ENCODE data around the gene CEBPG. TPM values are rescaled to one million over a fixed set of nuclear protein-coding genes. Genes with fewer than 3 reads are reported as not detected.

Gene CEBPG
- polyA plus RNA-seq, 2 donors: 18.3 to 20.6 TPM

- H3K4me3 ChIP-seq (ENCODE audit: low read depth in 1 of 2, low read length in 2 of 2): no peak overlapping the region
- H3K4me1 ChIP-seq (ENCODE audit: control insufficient read depth in 2 of 2, insufficient read depth in 2 of 2, low read length in 1 of 2): peaks cover 0 to 5% of the 10 kb centered on the region in 2 donors
- no peaks in the 10 kb centered on the region for H3K9me3 ChIP-seq (ENCODE audit: control insufficient read depth in 2 of 2, insufficient read depth in 1 of 2, low read depth in 1 of 2, low read length in 1 of 2)
- peaks cover 0 to 2% of the 10 kb centered on the region in 2 donors for H3K36me3 ChIP-seq (ENCODE audit: control insufficient read depth in 2 of 2, insufficient read depth in 2 of 2, low read length in 1 of 2)
- H3K27me3 ChIP-seq (ENCODE audit: control insufficient read depth in 1 of 2, insufficient read depth in 2 of 2, low read length in 2 of 2): no peaks in the 10 kb centered on the region
- 68 to 77% methylated on average over 6 of the region's 6 CpGs for WGBS, 2 donors
- H3K27ac ChIP-seq (ENCODE audit: low read depth in 2 of 2, low read length in 1 of 2): no peak overlapping the region
These were observed 7.4 kb upstream of the CEBPG start for GRCh38 chr19:33366127-33366526.

GRCh38 chr19:33366897-33367296 is 6.6 kb upstream of the CEBPG start:
- H3K36me3 ChIP-seq (ENCODE audit: control insufficient read depth in 2 of 2, insufficient read depth in 2 of 2, low read length in 1 of 2): peaks cover 0 to 2% of the 10 kb centered on the region in 2 donors
- H3K27ac ChIP-seq (ENCODE audit: low read depth in 2 of 2, low read length in 1 of 2): no peak overlapping the region
- H3K27me3 ChIP-seq (ENCODE audit: control insufficient read depth in 1 of 2, insufficient read depth in 2 of 2, low read length in 2 of 2): no peaks in the 10 kb centered on the region
- 74% methylated on average over 5 of the region's 5 CpGs for WGBS, 2 donors
- H3K4me3 ChIP-seq (ENCODE audit: low read depth in 1 of 2, low read length in 2 of 2): no peak overlapping the region
- H3K4me1 ChIP-seq (ENCODE audit: control insufficient read depth in 2 of 2, insufficient read depth in 2 of 2, low read length in 1 of 2): peaks cover 0 to 4% of the 10 kb centered on the region in 2 donors
- H3K9me3 ChIP-seq (ENCODE audit: control insufficient read depth in 2 of 2, insufficient read depth in 1 of 2, low read depth in 1 of 2, low read length in 1 of 2): no peaks in the 10 kb centered on the region

DNA sequence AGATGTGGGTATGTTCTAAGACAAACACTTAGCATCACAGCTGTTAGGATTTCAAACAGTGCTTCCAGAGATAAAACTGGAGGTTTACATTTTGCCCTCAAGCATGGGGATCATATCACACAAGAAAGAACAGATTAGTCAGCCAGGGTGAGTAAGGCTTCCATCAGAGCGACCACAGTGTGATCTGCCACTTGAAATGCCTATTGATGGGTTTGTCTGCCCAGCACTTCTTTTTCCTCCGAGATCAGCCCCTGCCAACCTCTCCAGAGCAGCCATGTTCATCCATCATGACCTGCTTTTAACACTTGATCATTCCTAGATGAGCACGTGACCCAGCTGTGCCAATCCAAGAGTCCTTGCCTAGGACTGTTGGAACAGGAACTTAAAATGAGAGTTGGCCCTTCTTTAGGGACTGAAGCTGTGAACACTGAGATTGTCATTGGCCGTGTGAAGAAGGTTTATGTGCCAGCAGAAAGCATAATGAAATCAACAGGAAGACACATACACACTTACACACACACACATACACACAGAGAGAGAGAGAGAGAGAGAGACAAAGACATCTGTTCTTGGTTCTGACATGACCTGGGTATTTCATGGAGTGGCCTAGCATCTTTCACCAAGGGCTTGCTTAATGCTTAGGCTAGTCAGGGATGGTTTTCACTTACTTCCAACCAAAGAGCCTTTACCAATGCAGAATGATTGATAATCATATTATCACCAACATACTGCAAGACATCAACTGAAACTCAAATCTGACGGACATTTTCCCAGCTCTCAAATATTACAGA is 5.2 kb upstream of the CEBPG start:
- H3K36me3 ChIP-seq (ENCODE audit: control insufficient read depth in 2 of 2, insufficient read depth in 2 of 2, low read length in 1 of 2): no peaks in the 10 kb centered on the region
- WGBS, 2 donors: 44 to 59% methylated on average over 5 of the region's 5 CpGs
- H3K27ac ChIP-seq (ENCODE audit: low read depth in 2 of 2, low read length in 1 of 2): peak overlapping the region in 1 of 2 donors; percentile 8

GRCh38 chr19:33370783-33371182 is 2.7 kb upstream of the CEBPG start:
- H3K9me3 ChIP-seq (ENCODE audit: control insufficient read depth in 2 of 2, insufficient read depth in 1 of 2, low read depth in 1 of 2, low read length in 1 of 2): no peaks in the 10 kb centered on the region
- H3K27ac ChIP-seq (ENCODE audit: low read depth in 2 of 2, low read length in 1 of 2): peak overlapping the region; percentile 76 to 80
- peaks cover 0 to 8% of the 10 kb centered on the region in 2 donors for H3K4me1 ChIP-seq (ENCODE audit: control insufficient read depth in 2 of 2, insufficient read depth in 2 of 2, low read length in 1 of 2)
- H3K27me3 ChIP-seq (ENCODE audit: control insufficient read depth in 1 of 2, insufficient read depth in 2 of 2, low read length in 2 of 2): no peaks in the 10 kb centered on the region
- WGBS, 2 donors: 45 to 68% methylated on average over 4 of the region's 4 CpGs
- no peak overlapping the region for H3K4me3 ChIP-seq (ENCODE audit: low read depth in 1 of 2, low read length in 2 of 2)
- H3K36me3 ChIP-seq (ENCODE audit: control insufficient read depth in 2 of 2, insufficient read depth in 2 of 2, low read length in 1 of 2): no peaks in the 10 kb centered on the region

More for the DNA sequence above, 5.2 kb upstream of the CEBPG start:
- Histone ChIP-seq H3K9me3 (ENCODE audit: control insufficient read depth in 2 of 2, insufficient read depth in 1 of 2, low read depth in 1 of 2, low read length in 1 of 2) (no peaks in the 10 kb centered on the region), H3K4me3 (ENCODE audit: low read depth in 1 of 2, low read length in 2 of 2) (no peak overlapping the region), H3K27me3 (ENCODE audit: control insufficient read depth in 1 of 2, insufficient read depth in 2 of 2, low read length in 2 of 2) (no peaks in the 10 kb centered on the region), H3K4me1 (ENCODE audit: control insufficient read depth in 2 of 2, insufficient read depth in 2 of 2, low read length in 1 of 2) (peaks cover 0 to 4% of the 10 kb centered on the region in 2 donors)

- no peaks in the 10 kb centered on the region for H3K9me3 ChIP-seq (ENCODE audit: control insufficient read depth in 2 of 2, insufficient read depth in 1 of 2, low read depth in 1 of 2, low read length in 1 of 2)
- H3K36me3 ChIP-seq (ENCODE audit: control insufficient read depth in 2 of 2, insufficient read depth in 2 of 2, low read length in 1 of 2): peaks cover under 1 to 1% of the 10 kb centered on the region in 2 donors
- WGBS, 2 donors: 1 to 2% methylated on average over 22 of the region's 22 CpGs
- peak overlapping the region; percentile 98 to 99 for H3K27ac ChIP-seq (ENCODE audit: low read depth in 2 of 2, low read length in 1 of 2)
- H3K27me3 ChIP-seq (ENCODE audit: control insufficient read depth in 1 of 2, insufficient read depth in 2 of 2, low read length in 2 of 2): no peaks in the 10 kb centered on the region
- peaks cover 0 to 10% of the 10 kb centered on the region in 2 donors for H3K4me1 ChIP-seq (ENCODE audit: control insufficient read depth in 2 of 2, insufficient read depth in 2 of 2, low read length in 1 of 2)
- peak overlapping the region; percentile 70 to 99 for H3K4me3 ChIP-seq (ENCODE audit: low read depth in 1 of 2, low read length in 2 of 2)
These were observed 766 bp downstream of the CEBPG start for GRCh38 chr19:33374236-33374714.

DNA sequence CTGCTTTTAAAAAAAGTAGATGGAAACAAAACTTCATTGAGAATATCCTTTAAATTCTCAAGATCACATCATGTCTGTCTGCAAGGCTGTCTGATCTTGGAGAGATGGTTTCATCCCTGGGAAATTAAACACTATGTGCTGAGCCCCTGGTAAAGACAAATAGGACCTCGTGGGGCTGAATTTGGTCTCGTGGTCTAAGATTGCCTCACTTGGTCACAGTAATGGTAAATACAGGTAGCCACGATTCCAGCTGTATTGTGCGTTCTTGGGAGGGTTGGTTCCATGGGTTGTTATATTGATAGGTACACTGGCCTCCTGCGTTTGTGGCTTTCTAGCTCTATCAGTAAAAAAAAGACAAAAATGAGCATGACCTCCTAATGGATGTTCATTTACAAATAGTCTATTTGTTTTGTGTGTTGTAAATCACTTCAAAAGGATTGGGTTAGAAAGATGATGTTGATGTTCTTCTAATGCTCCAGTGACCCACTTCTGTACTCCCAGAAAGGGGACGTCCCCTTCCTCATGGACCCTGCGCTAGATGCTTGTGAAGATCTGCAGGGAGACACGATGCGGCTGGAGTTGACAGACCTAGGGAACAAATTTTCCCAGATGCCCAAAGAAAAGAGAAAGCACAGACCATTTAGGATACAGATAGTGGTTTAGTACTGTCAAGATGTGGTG is 1.8 kb downstream of the CEBPG start:
- 68 to 72% methylated on average over 9 of the region's 9 CpGs for WGBS, 2 donors
- no peaks in the 10 kb centered on the region for H3K27me3 ChIP-seq (ENCODE audit: control insufficient read depth in 1 of 2, insufficient read depth in 2 of 2, low read length in 2 of 2)
- no peaks in the 10 kb centered on the region for H3K9me3 ChIP-seq (ENCODE audit: control insufficient read depth in 2 of 2, insufficient read depth in 1 of 2, low read depth in 1 of 2, low read length in 1 of 2)
- H3K36me3 ChIP-seq (ENCODE audit: control insufficient read depth in 2 of 2, insufficient read depth in 2 of 2, low read length in 1 of 2): peaks cover 3% of the 10 kb centered on the region in 2 donors
- peak overlapping the region; percentile 63 to 99 for H3K27ac ChIP-seq (ENCODE audit: low read depth in 2 of 2, low read length in 1 of 2)
- H3K4me3 ChIP-seq (ENCODE audit: low read depth in 1 of 2, low read length in 2 of 2): peak overlapping the region in 1 of 2 donors; percentile 70
- H3K4me1 ChIP-seq (ENCODE audit: control insufficient read depth in 2 of 2, insufficient read depth in 2 of 2, low read length in 1 of 2): peaks cover 0 to 10% of the 10 kb centered on the region in 2 donors

DNA sequence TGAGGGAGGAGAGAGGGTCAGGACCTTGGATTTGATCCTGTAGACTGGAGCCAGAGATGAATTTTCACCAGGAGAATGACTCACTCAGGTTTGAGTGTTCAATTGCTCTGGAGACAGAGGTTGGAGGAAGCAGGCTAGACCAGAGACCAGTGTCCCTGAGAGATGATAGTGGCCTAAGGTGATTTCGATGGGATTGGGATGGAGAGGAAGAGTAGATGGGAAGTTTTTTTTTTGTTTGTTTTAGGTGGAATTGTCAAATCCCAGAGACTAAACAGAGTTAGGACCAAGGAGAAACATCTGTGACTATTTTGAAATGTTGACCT is 2.3 kb downstream of the CEBPG start:
- Histone ChIP-seq H3K9me3 (ENCODE audit: control insufficient read depth in 2 of 2, insufficient read depth in 1 of 2, low read depth in 1 of 2, low read length in 1 of 2) (no peaks in the 10 kb centered on the region), H3K36me3 (ENCODE audit: control insufficient read depth in 2 of 2, insufficient read depth in 2 of 2, low read length in 1 of 2) (peaks cover 3% of the 10 kb centered on the region in 2 donors), H3K4me1 (ENCODE audit: control insufficient read depth in 2 of 2, insufficient read depth in 2 of 2, low read length in 1 of 2) (peaks cover 0 to 10% of the 10 kb centered on the region in 2 donors), H3K27me3 (ENCODE audit: control insufficient read depth in 1 of 2, insufficient read depth in 2 of 2, low read length in 2 of 2) (no peaks in the 10 kb centered on the region), H3K27ac (ENCODE audit: low read depth in 2 of 2, low read length in 1 of 2) (peak overlapping the region; percentile 43 to 83), H3K4me3 (ENCODE audit: low read depth in 1 of 2, low read length in 2 of 2) (no peak overlapping the region)
- WGBS, 2 donors: 74 to 86% methylated on average over 1 of the region's 1 CpG

- H3K27ac ChIP-seq (ENCODE audit: low read depth in 2 of 2, low read length in 1 of 2): peak overlapping the region; percentile 83 to 88
- no peaks in the 10 kb centered on the region for H3K27me3 ChIP-seq (ENCODE audit: control insufficient read depth in 1 of 2, insufficient read depth in 2 of 2, low read length in 2 of 2)
- 58 to 71% methylated on average over 2 of the region's 2 CpGs for WGBS, 2 donors
- peaks cover 3% of the 10 kb centered on the region in 2 donors for H3K36me3 ChIP-seq (ENCODE audit: control insufficient read depth in 2 of 2, insufficient read depth in 2 of 2, low read length in 1 of 2)
- H3K9me3 ChIP-seq (ENCODE audit: control insufficient read depth in 2 of 2, insufficient read depth in 1 of 2, low read depth in 1 of 2, low read length in 1 of 2): no peaks in the 10 kb centered on the region
- H3K4me3 ChIP-seq (ENCODE audit: low read depth in 1 of 2, low read length in 2 of 2): no peak overlapping the region
- peaks cover 0 to 10% of the 10 kb centered on the region in 2 donors for H3K4me1 ChIP-seq (ENCODE audit: control insufficient read depth in 2 of 2, insufficient read depth in 2 of 2, low read length in 1 of 2)
These were observed 2.9 kb downstream of the CEBPG start for GRCh38 chr19:33376423-33376822.

GRCh38 chr19:33376941-33377557 is 3.5 kb downstream of the CEBPG start:
- H3K27me3 ChIP-seq (ENCODE audit: control insufficient read depth in 1 of 2, insufficient read depth in 2 of 2, low read length in 2 of 2): no peaks in the 10 kb centered on the region

More at GRCh38 chr19:33376941-33377557, 3.5 kb downstream of the CEBPG start:
- peaks cover 0 to 10% of the 10 kb centered on the region in 2 donors for H3K4me1 ChIP-seq (ENCODE audit: control insufficient read depth in 2 of 2, insufficient read depth in 2 of 2, low read length in 1 of 2)
- no peaks in the 10 kb centered on the region for H3K9me3 ChIP-seq (ENCODE audit: control insufficient read depth in 2 of 2, insufficient read depth in 1 of 2, low read depth in 1 of 2, low read length in 1 of 2)
- 42 to 44% methylated on average over 7 of the region's 7 CpGs for WGBS, 2 donors
- no peak overlapping the region for H3K4me3 ChIP-seq (ENCODE audit: low read depth in 1 of 2, low read length in 2 of 2)
- peak overlapping the region; percentile 83 to 90 for H3K27ac ChIP-seq (ENCODE audit: low read depth in 2 of 2, low read length in 1 of 2)
- H3K36me3 ChIP-seq (ENCODE audit: control insufficient read depth in 2 of 2, insufficient read depth in 2 of 2, low read length in 1 of 2): peaks cover 3% of the 10 kb centered on the region in 2 donors
